GM19099 (cell line): ENCODE measurements around the gene ZNF385B.

Experiments used
- POLR2A ChIP-seq: IDR thresholded peaks from 3 replicates; pipeline ENCODE4 v1.6.1; 2011; ENCODE audit warnings: low read depth; ENCODE audit not compliant: insufficient read length; ENCODE audit errors: extremely low read depth

ZNF385B gene

DNA sequence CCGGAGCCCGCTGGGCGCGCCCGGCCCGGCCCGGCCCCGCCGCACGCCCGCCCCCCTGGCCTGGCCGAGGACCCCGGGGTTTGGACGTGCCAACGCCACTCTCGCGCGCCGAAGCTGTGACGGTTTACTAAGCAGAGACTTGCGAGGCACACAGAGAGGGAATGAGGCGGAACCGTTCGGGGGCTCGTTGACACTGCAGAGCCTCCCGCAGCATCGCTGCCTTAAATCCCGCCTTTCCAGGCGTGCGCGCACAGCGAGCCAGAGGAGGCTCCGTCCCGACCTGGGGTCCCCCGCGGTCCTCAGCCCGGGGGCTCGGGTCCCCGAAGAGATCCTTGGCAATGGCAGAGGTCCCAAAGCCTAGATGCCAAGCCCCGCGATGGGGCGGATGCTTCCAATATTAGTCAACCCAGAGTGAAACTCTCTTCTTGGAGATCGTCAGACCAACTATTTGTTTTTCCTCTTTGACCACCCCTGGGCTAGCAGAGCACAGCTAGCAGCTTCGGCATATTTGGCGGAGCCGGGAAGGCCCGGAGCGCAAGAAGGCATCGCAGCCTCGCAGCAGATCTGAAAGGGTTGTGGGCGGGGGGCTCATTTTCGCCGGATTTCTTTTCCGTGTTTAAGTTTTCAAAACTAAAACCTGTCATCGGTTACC, at the start of gene ZNF385B:
Gene ZNF385B (minus strand): TSS at position 197 of the 652 bp plus-strand sequence.
- no peak for TF ChIP-seq POLR2A

- no peak for TF ChIP-seq POLR2A
Measured at GRCh38 chr2:179910735-179911113, 49.3 kb upstream of the ZNF385B start.

- TF ChIP-seq POLR2A, result no peak
Measured at GRCh38 chr2:179909845-179910734, 48.7 kb upstream of the ZNF385B start.

DNA sequence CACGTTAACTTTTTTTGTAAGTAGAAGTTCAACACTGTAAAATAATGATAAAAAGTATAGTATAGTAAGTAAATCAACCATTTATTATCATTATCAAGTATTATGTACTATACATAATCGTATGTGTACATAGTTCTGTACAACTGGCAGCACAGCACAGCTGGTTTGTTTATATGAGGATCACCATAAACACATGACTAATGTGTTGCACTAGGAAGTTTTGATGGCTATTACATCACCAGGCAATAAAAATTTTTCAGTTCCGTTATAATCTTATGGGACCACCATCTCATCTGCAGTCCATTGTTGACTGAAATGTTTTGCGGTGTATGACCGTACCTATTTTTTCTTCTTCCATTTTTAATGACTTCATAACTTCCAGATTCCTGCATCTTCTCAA, 39.2 kb upstream of the ZNF385B start:
- TF ChIP-seq POLR2A, result no peak

DNA sequence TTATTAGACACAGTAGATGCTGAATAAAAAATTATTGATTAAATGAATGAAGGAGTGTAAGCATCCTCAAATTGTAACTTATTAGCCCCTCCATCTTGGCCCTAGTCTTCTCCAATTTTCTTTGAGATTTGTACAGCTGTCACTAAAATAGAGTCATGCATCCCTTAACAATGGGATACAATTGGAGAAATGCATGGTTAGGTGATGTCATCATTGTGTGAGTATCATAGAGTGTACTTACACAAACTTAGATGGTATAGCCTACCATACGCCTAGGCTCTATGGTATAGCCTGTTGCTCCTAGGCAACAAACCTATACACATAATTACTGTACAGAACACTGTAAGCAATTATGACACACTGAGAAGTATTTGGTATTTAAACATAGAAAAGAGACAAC, 38.3 kb upstream of the ZNF385B start:
- TF ChIP-seq POLR2A, result no peak

GRCh38 chr2:179898873-179899272, 37.5 kb upstream of the ZNF385B start:
- no peak for TF ChIP-seq POLR2A

DNA sequence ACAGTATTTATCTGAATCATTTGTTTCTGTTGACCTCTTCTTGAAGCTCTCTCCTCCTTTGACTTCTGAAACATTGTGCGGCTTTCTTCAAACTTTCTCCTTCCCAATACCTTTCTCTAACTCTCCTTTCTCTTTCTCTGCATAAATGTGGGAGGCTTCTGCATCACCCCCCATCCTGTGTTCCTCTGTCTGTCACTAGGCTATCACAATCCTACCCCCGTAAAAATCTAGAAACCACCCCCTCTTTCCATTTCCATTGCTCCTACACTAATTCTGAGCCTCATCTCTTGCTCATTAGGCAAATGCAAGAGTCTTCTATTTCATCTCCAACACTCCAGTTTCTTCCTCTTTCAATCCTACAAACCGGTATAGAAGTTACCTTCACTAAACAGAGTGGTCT, 32.2 kb upstream of the ZNF385B start:
- TF ChIP-seq POLR2A, result no peak

DNA sequence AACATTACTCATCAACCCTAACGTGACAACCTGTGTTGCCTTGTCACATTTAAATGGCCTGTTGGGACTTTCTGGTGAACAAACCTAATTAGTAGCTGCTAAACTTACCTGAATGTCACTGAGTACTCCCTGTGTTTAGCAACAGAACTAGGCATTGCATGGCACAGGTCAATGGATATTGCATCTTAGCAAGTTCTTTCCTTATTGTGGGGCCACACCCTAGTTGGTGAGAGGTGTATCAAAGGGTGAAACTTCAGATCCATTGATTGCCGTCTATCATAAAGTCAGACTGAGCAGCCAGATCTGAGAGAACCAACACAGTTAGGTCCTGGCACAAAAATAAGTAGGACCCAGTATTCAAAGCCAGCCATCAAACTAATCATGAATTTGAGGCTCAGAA, 29.8 kb upstream of the ZNF385B start:
- TF ChIP-seq POLR2A, result no peak

- no peak for TF ChIP-seq POLR2A
Measured at GRCh38 chr2:179890666-179891065, 29.3 kb upstream of the ZNF385B start.

DNA sequence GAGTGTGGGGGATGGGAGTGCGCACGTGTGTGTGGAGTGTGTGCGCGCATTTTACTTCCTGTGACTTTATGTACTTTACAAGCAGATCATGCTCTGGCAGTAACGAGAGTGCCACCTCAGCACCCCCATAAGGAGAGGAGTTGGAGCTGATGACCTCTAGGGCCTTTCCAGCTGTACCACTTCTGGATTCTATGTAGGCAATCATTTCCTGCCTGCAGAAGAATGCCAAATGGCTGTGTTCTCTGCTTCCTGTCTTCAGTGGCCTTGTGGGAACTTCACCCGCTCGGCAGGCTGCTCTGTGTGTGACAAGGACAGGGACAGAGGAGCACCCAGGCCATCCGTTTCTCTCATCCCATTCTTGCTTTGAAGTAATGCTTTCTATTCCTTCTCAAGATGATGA, 22.8 kb upstream of the ZNF385B start:
- TF ChIP-seq POLR2A, result no peak

DNA sequence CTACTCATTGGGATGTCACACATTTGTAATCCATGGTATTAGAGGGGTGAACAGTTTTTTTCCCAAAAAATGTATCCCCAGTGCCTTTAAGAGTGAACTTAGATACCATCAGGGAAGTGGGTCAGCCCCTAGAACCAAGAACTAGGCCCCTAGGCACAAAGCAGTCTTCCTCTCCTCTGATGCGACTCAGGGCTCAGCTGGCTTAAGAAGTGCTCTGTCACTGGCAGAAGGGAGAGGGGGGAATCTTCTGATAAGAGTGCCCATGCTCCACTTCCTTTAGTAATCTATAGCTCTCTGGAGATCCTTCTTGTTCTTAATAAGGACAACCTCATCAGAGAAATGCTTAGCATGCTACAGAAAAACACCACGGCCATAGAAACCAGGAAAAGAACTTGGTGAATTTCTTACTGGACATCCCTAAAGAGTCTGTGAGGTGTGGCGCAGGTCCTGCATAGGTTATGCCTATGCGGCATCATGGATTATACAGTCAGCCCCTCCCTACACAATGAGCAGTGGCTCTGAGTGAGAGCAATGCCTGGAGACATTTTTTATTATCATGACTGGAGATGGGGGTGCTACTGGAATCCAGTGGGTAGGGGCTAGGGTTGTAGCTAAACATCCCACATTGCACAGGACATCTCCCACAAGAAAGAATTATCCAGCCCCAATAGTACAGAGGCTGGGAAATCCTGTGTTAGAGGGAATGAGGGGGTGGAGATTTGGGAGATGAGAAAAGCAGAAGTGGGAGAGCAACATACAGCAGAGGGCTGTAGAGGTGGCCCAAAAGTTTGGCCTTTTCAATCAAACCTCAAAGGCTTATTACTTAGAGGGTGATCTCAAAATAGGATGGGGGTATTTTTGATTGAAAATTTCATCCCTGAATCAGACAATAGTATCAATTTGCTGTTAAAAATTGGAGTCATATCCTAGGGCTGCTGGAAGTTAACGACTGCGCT, 21.7 kb upstream of the ZNF385B start:
- no peak for TF ChIP-seq POLR2A

DNA sequence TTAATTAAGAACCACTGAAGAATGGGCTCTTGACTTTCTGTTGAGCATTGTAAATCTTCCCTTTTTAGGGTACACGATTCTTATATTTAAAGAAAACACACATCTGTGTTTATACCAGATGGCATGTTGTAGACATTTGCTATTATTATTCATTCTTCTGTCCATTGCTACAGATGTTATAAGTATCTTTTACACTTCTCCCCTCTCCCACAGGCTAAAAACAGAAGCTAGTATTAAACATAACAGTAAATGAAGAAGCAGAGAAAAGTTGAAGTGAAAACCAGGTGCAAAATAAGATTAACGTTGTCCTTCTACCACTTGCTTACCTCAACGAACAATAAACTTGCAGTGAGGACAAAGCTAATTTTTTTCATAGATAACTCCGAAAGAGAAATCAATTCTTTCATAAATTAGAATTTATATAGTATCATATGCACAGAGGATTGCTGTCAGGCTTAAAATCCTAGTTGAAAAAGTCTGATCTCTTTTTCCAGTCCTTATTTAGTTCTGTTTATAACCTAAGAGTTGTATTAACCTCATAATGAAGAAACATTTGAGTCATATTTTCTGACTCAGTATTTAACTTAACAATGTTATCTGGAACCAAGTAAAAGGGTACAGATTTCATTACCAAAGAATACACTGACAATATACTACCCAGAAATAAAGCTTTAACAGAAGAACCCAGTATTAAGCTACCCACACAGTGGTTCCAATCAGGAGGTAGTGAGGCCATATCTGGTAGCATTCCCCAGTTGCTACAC, 16.4 kb upstream of the ZNF385B start:
- no peak for TF ChIP-seq POLR2A

- TF ChIP-seq POLR2A, result no peak
Measured at GRCh38 chr2:179876266-179876665, 14.9 kb upstream of the ZNF385B start.

GRCh38 chr2:179875864-179876263, 14.5 kb upstream of the ZNF385B start:
- no peak for TF ChIP-seq POLR2A
